Duodenal mucosa (tissue), 2 donors: ENCODE results near the gene C2CD2.

ENCODE experiments used
- H3K27ac ChIP-seq: one replicate; pipeline ENCODE4 v1.7.0; 2013; ENCODE audit warnings: low read depth, low read length
- H3K27me3 ChIP-seq, 2 donors: one replicate each; pipeline ENCODE4 v1.7.0; 2013; ENCODE audit warnings: low read length in 2 of 2, control low read depth in 1 of 2; ENCODE audit not compliant: insufficient read depth in 2 of 2, control insufficient read depth in 1 of 2
- H3K36me3 ChIP-seq, 2 donors: one replicate each; pipeline ENCODE4 v1.7.0; 2013; ENCODE audit warnings: low read length in 2 of 2, control low read depth in 1 of 2; ENCODE audit not compliant: insufficient read depth in 2 of 2, control insufficient read depth in 1 of 2
- H3K4me1 ChIP-seq, 2 donors: one replicate each; pipeline ENCODE4 v1.7.0; 2013; ENCODE audit warnings: low read length in 2 of 2, control low read depth in 1 of 2; ENCODE audit not compliant: insufficient read depth in 2 of 2, control insufficient read depth in 1 of 2
- H3K4me3 ChIP-seq, 2 donors: one replicate each; pipeline ENCODE4 v1.7.0; 2013; ENCODE audit warnings: low read length in 2 of 2, low read depth in 1 of 2
- H3K9ac ChIP-seq, 2 donors: one replicate each; pipeline ENCODE4 v1.7.0; 2013; ENCODE audit warnings: low read length in 2 of 2, low read depth in 1 of 2
- H3K9me3 ChIP-seq, 2 donors: one replicate each; pipeline ENCODE4 v1.7.0; 2013; ENCODE audit warnings: low read length in 2 of 2, control low read depth in 1 of 2; ENCODE audit not compliant: control insufficient read depth in 1 of 2

C2CD2 gene

GRCh38 chr21:41975391-41976272 is 21.8 kb upstream of the C2CD2 start:
- H3K36me3 ChIP-seq: no peaks in the 10 kb centered on the region
- H3K27me3 ChIP-seq: no peaks in the 10 kb centered on the region
- H3K4me1 ChIP-seq: peaks cover 12 to 17% of the 10 kb centered on the region in 2 donors
- no peak overlapping the region for H3K4me3 ChIP-seq
- peaks cover 0 to 7% of the 10 kb centered on the region in 2 donors for H3K9me3 ChIP-seq
- no peak overlapping the region for H3K9ac ChIP-seq
- no peak overlapping the region for H3K27ac ChIP-seq

- Histone ChIP-seq H3K27ac (no peak overlapping the region), H3K9ac (no peak overlapping the region), H3K27me3 (no peaks in the 10 kb centered on the region), H3K36me3 (no peaks in the 10 kb centered on the region), H3K4me3 (no peak overlapping the region), H3K9me3 (peaks cover 0 to 6% of the 10 kb centered on the region in 2 donors), H3K4me1 (peaks cover 12 to 17% of the 10 kb centered on the region in 2 donors)
These were observed 20.9 kb upstream of the C2CD2 start for GRCh38 chr21:41974752-41975053.

DNA sequence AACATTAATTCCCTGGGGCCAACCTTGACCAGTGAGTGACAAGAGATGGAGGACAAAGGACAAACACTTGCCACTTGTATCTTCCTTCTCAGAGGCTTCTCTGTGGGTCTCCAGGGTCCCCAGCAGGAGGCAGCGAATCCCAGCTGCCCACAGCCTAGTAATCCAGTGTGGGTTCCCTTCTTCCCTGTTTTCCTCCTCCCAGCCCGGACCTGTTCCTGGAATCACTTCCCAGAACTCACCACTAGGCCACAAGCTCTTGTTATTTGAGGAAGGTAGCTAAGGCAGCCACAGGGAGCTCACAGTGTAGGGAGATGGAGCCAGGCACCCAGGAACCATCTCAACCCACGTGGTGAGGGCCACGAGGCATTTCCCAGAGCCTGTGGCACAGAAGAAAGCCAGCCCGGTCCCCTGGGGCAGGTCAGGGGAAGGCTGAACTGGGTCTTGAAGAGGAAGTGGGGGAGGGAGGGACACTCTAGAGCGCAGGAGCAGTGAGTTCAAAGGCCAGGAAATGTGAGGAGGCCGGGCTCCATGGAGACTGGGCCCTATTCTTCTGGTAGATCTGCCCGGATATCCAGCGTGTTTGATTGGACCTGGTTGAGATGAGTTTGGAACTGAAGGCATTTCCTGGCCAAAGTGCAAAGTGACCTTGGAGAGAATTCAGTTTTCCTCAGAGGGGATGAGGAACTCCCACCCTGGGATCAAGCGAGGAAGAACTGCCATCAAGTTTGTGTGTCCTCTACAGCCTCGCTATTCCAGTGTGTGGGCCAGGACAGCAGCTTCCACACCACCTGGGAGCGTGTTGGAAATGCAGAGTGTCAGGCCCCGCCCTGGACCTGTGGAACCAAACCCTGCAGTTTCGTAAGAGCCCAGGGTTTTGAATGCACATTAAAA is 20.3 kb upstream of the C2CD2 start:
- Histone ChIP-seq H3K27ac (no peak overlapping the region), H3K9me3 (peaks cover 0 to under 1% of the 10 kb centered on the region in 2 donors), H3K27me3 (no peaks in the 10 kb centered on the region), H3K36me3 (no peaks in the 10 kb centered on the region), H3K9ac (peak overlapping the region in 1 of 2 donors; percentile 7), H3K4me1 (peaks cover 12 to 17% of the 10 kb centered on the region in 2 donors), H3K4me3 (peak overlapping the region in 1 of 2 donors; percentile 10)

DNA sequence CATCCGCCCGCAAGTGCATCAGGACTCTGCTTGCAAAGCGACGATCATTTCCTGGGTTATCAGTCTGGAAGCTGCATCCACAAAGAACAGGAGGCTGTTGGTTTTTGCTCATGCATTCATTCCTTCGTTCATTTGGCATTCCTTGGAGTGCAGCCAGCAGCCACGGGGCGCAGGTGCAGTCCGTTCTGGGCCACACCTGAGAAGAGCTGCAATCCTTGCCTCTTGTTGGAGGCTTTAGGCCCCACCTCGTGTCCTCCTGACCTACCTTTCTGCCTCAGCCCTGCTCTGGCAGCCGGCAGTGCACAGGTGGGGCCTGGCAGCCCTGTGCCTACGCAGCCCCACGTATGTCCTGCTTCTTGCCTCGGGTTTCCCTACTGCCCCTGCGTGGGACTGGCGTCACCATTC is 19.6 kb upstream of the C2CD2 start:
- peak overlapping the region in 1 of 2 donors; percentile 7 for H3K9ac ChIP-seq
- H3K4me1 ChIP-seq: peaks cover 12 to 17% of the 10 kb centered on the region in 2 donors
- no peak overlapping the region for H3K27ac ChIP-seq
- peak overlapping the region in 1 of 2 donors; percentile 10 for H3K4me3 ChIP-seq
- H3K36me3 ChIP-seq: no peaks in the 10 kb centered on the region
- no peaks in the 10 kb centered on the region for H3K27me3 ChIP-seq
- no peaks in the 10 kb centered on the region for H3K9me3 ChIP-seq

DNA sequence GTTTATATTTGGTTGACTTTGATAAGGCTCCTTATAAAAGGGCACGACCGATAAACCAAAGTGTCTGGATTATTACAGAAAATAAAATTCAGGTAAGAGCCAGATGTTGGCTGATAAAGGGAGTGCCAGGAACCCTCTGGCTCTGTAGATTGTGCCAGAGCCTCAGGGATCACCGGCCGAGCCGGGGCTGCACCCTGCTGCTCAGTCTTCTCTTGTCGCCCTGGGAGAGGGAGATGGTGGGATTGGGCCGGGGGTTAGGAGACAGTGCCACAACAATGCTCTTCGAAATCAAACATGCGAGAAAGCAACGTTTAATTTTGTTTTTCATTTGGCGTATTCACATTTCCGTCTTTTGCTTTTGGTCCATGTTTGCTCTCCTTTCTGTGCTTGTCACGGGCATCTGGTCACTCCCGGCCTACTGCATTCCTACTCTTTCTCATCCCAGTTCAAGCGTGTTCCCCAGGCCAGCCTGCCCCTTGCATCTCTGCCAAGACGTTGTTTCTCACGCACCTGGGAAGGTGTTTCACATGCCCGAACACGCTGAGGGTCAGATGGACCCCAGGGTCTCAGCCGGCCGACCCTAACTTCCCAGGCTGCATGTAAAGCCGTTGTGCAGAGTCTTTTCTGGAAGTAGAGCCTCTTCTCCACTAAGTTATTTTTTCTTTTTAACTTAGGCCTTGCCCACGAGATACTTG is 18.8 kb upstream of the C2CD2 start:
- no peak overlapping the region for H3K27ac ChIP-seq

GRCh38 chr21:41971891-41972290 is 18.1 kb upstream of the C2CD2 start:
- Histone ChIP-seq H3K4me3 (no peak overlapping the region), H3K4me1 (peaks cover 12 to 17% of the 10 kb centered on the region in 2 donors), H3K9me3 (no peaks in the 10 kb centered on the region), H3K27ac (no peak overlapping the region), H3K36me3 (no peaks in the 10 kb centered on the region), H3K9ac (no peak overlapping the region), H3K27me3 (no peaks in the 10 kb centered on the region)

More for the DNA sequence above, 18.8 kb upstream of the C2CD2 start:
- Histone ChIP-seq H3K9ac (no peak overlapping the region), H3K4me1 (peaks cover 12 to 17% of the 10 kb centered on the region in 2 donors), H3K36me3 (no peaks in the 10 kb centered on the region), H3K27me3 (no peaks in the 10 kb centered on the region), H3K4me3 (no peak overlapping the region), H3K9me3 (no peaks in the 10 kb centered on the region)

DNA sequence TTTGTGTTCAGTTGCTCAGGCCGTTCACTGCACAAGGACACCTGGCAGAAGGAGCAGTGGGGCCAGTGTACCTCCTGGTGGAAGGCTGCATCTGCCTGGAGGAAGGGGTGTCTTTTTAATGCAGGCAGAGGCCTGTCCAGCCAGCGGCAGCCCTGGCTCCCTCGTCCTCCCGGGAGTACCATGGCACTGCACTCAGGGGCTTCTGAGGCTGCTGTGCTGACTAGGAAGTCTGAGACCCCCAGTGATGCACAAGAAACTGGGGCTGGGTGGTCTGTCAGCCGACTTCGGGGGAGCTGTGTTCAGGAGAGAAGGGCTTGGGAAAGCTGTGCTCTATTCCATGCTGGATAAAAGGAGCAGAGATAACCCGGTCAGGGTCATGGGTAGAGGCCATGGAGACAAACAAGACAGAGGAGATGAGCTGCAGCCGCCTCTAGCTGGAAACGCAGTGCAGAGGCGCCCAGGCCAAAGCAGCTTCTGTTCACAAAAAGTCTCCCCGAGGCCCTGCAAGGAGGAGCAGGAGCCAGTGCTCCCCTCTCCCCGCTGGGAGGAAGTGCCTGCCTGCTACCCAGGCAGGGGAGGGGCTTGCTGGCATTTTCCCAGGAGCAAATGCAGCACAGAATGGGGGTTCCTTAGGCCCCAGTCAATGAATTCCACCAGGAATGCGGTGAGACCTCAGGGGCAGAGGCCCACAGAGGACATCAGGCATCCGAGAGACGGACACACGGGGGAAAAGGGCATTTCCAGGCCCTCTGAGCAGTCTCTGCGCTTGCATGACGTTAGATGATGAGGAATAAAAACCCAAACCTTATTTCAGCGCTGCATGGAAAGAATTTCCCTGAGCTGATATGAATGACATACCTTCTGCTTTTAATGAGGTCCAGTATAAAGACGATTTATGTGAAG is 17.2 kb upstream of the C2CD2 start:
- Histone ChIP-seq H3K4me1 (peaks cover 12 to 17% of the 10 kb centered on the region in 2 donors), H3K27me3 (no peaks in the 10 kb centered on the region), H3K9me3 (no peaks in the 10 kb centered on the region), H3K4me3 (no peak overlapping the region), H3K36me3 (no peaks in the 10 kb centered on the region), H3K27ac (no peak overlapping the region), H3K9ac (no peak overlapping the region)

DNA sequence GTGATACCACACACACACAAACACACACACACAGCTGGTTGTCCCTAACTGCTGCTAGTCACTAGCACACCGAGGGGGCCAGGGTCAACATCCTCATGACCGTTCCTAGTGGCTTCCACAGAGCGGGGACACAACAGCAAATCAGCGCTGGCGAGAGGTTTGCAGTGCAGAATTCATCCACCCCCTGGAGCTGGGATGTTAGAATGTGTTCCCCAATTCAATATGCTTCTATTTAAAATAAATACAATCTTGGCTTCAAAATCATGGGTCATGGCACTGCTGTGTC is 16.2 kb upstream of the C2CD2 start:
- Histone ChIP-seq H3K4me1 (peaks cover 12 to 17% of the 10 kb centered on the region in 2 donors), H3K36me3 (no peaks in the 10 kb centered on the region), H3K27ac (no peak overlapping the region), H3K27me3 (no peaks in the 10 kb centered on the region), H3K9me3 (no peaks in the 10 kb centered on the region), H3K9ac (no peak overlapping the region), H3K4me3 (no peak overlapping the region)

DNA sequence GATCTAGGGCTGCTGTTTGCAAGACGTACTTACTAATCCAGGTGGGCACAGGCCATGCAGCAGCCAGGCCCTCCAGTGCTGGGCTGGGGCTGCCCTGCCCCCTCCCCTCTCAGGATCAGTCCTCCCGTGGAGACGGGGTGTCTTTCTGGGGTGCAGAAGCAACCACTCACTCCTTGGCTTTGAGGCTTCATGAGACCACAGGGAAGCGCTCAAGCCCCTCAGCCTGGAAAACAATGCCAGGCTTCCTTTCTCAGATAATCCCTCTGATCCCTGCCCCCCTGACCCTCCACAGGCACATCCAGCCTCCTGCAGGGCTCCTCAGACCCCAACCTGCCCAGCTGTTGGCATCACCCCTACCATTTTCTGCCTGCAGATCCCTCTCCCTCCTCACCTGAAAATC is 13.9 kb upstream of the C2CD2 start:
- no peaks in the 10 kb centered on the region for H3K9me3 ChIP-seq
- H3K9ac ChIP-seq: no peak overlapping the region
- no peaks in the 10 kb centered on the region for H3K36me3 ChIP-seq
- no peak overlapping the region for H3K27ac ChIP-seq
- H3K4me3 ChIP-seq: no peak overlapping the region
- H3K4me1 ChIP-seq: no peaks in the 10 kb centered on the region
- no peaks in the 10 kb centered on the region for H3K27me3 ChIP-seq
